Upper lobe of left lung (tissue), 6 donors: ENCODE measurements around the gene ASH1L. TPM values are rescaled to one million over a fixed set of nuclear protein-coding genes. Genes with fewer than 3 reads are reported as not detected.
"Not testable (repeated sequence)": the region's sequence is repeated elsewhere in the genome, so short reads cannot be mapped to it uniquely, and the experiment has no call there.

Experiments used
- ATAC-seq, 2 donors: fragments of 200-7000 bp; cut with Tn5 transposase; one replicate each; pipeline ENCODE4 v1.9.1; 2022; ENCODE audit warnings: mild to moderate bottlenecking in 2 of 2, moderate library complexity in 2 of 2; ENCODE audit not compliant: low FRiP score in 2 of 2
- DNase-seq, 2 donors: peaks; one replicate each; pipeline ENCODE4 v3.0.0-alpha.2; 2019 to 2020
- H3K27ac ChIP-seq, 4 donors: fragments of 200-600 bp; sonication (generic); one replicate each; pipeline ENCODE4 v1.5.1; 2016 to 2019
- H3K27me3 ChIP-seq, 4 donors: fragments of 200-600 bp; sonication (generic); one replicate each; pipeline ENCODE4 v1.5.1; 2017 to 2019
- H3K36me3 ChIP-seq, 4 donors: fragments of 200-600 bp; sonication (generic); one replicate each; pipeline ENCODE4 v1.5.1; 2016 to 2019
- H3K4me1 ChIP-seq, 4 donors: fragments of 200-600 bp; sonication (generic); one replicate each; pipeline ENCODE4 v1.5.1; 2018 to 2019
- H3K4me3 ChIP-seq, 4 donors: fragments of 200-600 bp; sonication (generic); one replicate each; pipeline ENCODE4 v1.5.1; 2017 to 2019; ENCODE audit warnings: mild to moderate bottlenecking in 2 of 4, moderate library complexity in 1 of 4
- H3K9me3 ChIP-seq, 4 donors: fragments of 200-600 bp; sonication (generic); one replicate each; pipeline ENCODE4 v1.5.1; 2018 to 2019
- EP300 ChIP-seq, 4 donors: sonication (generic); formaldehyde crosslinking; IDR thresholded peaks; one replicate each; pipeline ENCODE4 v1.5.1; 2017; ENCODE audit warnings: antibody characterized with exemption in 4 of 4, control low read depth in 2 of 4
- POLR2A ChIP-seq, 4 donors: fragments of 450-650 bp; IDR thresholded peaks; one replicate each; pipeline ENCODE4 v1.5.1; 2016 to 2017; ENCODE audit warnings: antibody characterized with exemption in 4 of 4, mild to moderate bottlenecking in 2 of 4
- POLR2AphosphoS5 ChIP-seq, 2 donors: sonication (generic); formaldehyde crosslinking; IDR thresholded peaks; one replicate each; pipeline ENCODE4 v1.5.1; 2017; ENCODE audit warnings: antibody characterized with exemption in 2 of 2
- WGBS, 2 donors: methylation state at CpG; one replicate each; pipeline ENCODE4 v1.1.5; 2017 to 2018; 5-methylcytosine and 5-hydroxymethylcytosine counted together
- total RNA-seq, 6 donors: library from RNA; depleted of rRNA in 4 of 6; stranded (reverse); fragments of >200 nt in 4 of 6; gene quantifications; one replicate each; pipeline versions ENCODE4 v1.1.0 to v1.2.1, GENCODE V29; 2016 to 2021
- TF ChIP-seq, protein P1 (sequence below), 6 experiments: fragments of 450-650 bp in 4 of 6; fragments of 200-600 bp in 2 of 6; sonication (generic) in 2 of 6; IDR thresholded peaks; one replicate each; pipeline ENCODE4 v1.5.1; 2016 to 2019; ENCODE audit warnings: antibody characterized with exemption in 6 of 6
- donor health status: DM: no; HTN: no; CAD: no; lungs with moderate emphysema.
- donor health status: DM: no; HTN: yes; CAD: no; lungs with severe emphysema.

ASH1L gene
- total RNA-seq, 6 donors from 2014 or later, result 43.5 to 68.8 (median 55.1) TPM

DNA sequence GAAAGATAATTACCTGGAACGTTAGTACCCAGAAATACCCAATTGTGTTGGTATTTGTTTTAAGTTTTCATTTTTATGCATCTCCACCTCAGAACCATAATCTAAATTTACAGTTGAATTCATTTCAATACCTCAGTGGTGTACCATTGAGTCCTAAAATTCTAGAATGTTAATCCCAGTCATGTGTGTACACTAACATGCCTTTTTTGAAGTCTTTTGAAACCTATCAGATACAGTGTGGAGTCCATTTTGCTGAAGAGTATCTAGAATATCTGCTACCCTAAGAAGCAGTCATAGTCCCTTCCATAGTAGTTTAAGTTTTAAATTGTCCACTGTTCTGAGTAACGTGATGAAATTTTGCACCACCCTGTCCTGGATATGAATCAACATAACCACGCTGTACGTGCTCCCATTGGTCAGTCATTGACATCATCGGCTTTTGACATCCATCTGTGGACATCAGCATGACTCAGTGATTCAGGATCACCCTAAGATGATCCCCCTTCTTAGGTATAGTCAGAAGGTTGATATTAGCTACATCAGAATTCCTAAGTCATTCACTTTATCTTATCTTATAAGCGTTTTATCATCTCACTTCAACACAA is 7.5 kb upstream of the ASH1L start:
- no peaks in the 10 kb centered on the region for H3K27me3 ChIP-seq
- no peak overlapping the region for H3K4me3 ChIP-seq
- H3K36me3 ChIP-seq, result peaks cover 0 to 3% (median 0%) of the 10 kb centered on the region in 4 donors
- DNase-seq, result no peak
- no peaks in the 10 kb centered on the region for H3K9me3 ChIP-seq
- TF ChIP-seq EP300 (IDR thresholded peaks at IDR 0.05), result no peak
- no peak for TF ChIP-seq POLR2AphosphoS5 (IDR thresholded peaks at IDR 0.05)
- no peak for TF ChIP-seq POLR2A (IDR thresholded peaks at IDR 0.05)
- TF ChIP-seq, protein P1, sequence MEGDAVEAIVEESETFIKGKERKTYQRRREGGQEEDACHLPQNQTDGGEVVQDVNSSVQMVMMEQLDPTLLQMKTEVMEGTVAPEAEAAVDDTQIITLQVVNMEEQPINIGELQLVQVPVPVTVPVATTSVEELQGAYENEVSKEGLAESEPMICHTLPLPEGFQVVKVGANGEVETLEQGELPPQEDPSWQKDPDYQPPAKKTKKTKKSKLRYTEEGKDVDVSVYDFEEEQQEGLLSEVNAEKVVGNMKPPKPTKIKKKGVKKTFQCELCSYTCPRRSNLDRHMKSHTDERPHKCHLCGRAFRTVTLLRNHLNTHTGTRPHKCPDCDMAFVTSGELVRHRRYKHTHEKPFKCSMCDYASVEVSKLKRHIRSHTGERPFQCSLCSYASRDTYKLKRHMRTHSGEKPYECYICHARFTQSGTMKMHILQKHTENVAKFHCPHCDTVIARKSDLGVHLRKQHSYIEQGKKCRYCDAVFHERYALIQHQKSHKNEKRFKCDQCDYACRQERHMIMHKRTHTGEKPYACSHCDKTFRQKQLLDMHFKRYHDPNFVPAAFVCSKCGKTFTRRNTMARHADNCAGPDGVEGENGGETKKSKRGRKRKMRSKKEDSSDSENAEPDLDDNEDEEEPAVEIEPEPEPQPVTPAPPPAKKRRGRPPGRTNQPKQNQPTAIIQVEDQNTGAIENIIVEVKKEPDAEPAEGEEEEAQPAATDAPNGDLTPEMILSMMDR (IDR thresholded peaks at IDR 0.05), result no peak
- H3K27ac ChIP-seq, result no peak overlapping the region
- peaks cover 0 to 4% (median 0%) of the 10 kb centered on the region in 4 donors for H3K4me1 ChIP-seq
- 75 to 85% methylated on average over 6 of the region's 6 CpGs for WGBS, 2 donors
- ATAC-seq, result no peak

DNA sequence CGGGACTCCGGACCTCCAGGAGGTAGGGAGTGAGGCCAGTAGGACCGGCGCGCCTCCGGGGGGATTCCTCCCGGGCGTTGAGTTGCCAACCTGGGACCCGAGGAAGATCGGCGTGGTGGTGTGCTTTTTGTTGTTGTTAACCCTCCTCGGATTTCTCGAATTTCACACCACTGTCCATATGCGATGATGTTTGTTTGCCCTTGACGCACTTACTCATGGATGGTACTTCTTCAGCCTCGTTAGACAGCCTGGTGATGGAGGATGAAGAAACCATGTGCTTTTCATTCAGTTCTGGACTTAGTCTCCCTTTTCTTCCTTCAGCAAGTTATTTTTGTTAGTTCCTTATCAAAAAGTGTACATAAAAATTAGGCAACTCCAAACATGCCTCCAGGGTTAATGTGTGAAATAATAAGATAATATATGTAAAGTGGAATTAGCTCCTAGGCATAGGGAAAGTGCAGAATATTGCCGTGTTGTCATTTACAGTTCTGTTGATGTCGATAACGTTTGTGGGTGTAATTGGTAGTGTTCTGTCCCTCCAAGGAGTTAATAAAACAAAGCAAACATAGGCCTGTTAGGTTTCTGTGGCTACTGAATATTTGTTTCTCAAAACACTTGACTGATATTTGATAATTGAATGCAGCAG is 897 bp upstream of the ASH1L start:
- peak overlapping the region; percentile 97 to 98 (median 98) for H3K27ac ChIP-seq
- not testable (repeated sequence) for DNase-seq, H3K27me3 ChIP-seq, H3K9me3 ChIP-seq, H3K36me3 ChIP-seq
- peak overlapping the region; percentile 63 to 92 (median 82) for H3K4me3 ChIP-seq
- H3K4me1 ChIP-seq, result peaks cover 23 to 36% (median 25%) of the 10 kb centered on the region in 4 donors
- WGBS, 2 donors, result 0% methylated on average over 17 to 19 of the region's 19 CpGs
- ATAC-seq, result peak in 1 of 2 donors; percentile 0

GRCh38 chr1:155561779-155562580 is 623 bp downstream of the ASH1L start:
- WGBS, 2 donors, result 0 to 1% methylated on average over 22 to 37 of the region's 56 CpGs
- ATAC-seq (peak; percentile 54 to 73), DNase-seq (peak; percentile 50 to 94)
- H3K4me3 ChIP-seq, result peak overlapping the region; percentile 63 to 92 (median 82)
- H3K27me3 ChIP-seq, H3K9me3 ChIP-seq, H3K36me3 ChIP-seq: not testable (repeated sequence)
- TF ChIP-seq, protein P1 (IDR thresholded peaks at IDR 0.05), result peak in 1 of 6 experiments; percentile 9
- peak; percentile 27 to 30 for TF ChIP-seq POLR2AphosphoS5 (IDR thresholded peaks at IDR 0.05)
- peaks cover 29 to 49% (median 35%) of the 10 kb centered on the region in 4 donors for H3K4me1 ChIP-seq
- peak overlapping the region; percentile 97 to 98 (median 98) for H3K27ac ChIP-seq

DNA sequence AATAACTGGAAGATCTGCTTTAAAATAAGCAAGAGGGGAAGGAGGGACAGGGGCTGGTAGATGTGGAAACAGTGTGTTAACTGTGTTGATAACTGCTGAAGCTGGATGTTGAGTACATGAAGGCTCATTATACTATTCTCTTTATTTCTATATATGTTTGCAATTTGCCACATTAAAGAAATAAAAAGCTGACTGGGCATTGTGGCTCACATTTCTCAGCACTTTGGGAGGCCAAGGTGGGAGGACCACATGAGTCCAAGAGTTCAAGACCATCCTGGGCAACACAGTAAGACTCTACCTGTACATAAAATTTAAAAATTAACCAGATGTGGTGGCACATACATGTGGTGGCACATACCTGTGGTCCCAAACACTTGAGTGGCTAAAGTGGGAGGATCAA is 6.7 kb downstream of the ASH1L start:
- TF ChIP-seq POLR2AphosphoS5 (IDR thresholded peaks at IDR 0.05) (no peak), POLR2A (IDR thresholded peaks at IDR 0.05) (no peak), EP300 (IDR thresholded peaks at IDR 0.05) (no peak)
- TF ChIP-seq, protein P1 (IDR thresholded peaks at IDR 0.05), result no peak
- Histone ChIP-seq H3K4me3 (no peak overlapping the region), H3K4me1 (peaks cover 17 to 48% (median 26%) of the 10 kb centered on the region in 4 donors), H3K27ac (no peak overlapping the region), H3K9me3 (no peaks in the 10 kb centered on the region), H3K36me3 (peaks cover 0 to 12% (median 0%) of the 10 kb centered on the region in 4 donors), H3K27me3 (no peaks in the 10 kb centered on the region)
- DNase-seq (no peak), ATAC-seq (no peak)

- H3K4me3 ChIP-seq, result no peak overlapping the region
- TF ChIP-seq, protein P1 (IDR thresholded peaks at IDR 0.05), result no peak
- no peak for TF ChIP-seq POLR2AphosphoS5 (IDR thresholded peaks at IDR 0.05)
- TF ChIP-seq POLR2A (IDR thresholded peaks at IDR 0.05), result no peak
- no peak for TF ChIP-seq EP300 (IDR thresholded peaks at IDR 0.05)
- no peak for ATAC-seq
- H3K4me1 ChIP-seq, result peaks cover 4 to 36% (median 14%) of the 10 kb centered on the region in 4 donors
- peaks cover 0 to 12% (median 0%) of the 10 kb centered on the region in 4 donors for H3K36me3 ChIP-seq
- H3K27me3 ChIP-seq, result no peaks in the 10 kb centered on the region
- WGBS, 2 donors, result 50 to 52% methylated on average over 5 of the region's 5 CpGs
- no peak for DNase-seq
- H3K27ac ChIP-seq, result peak overlapping the region in 1 of 4 donors; percentile 2
- no peaks in the 10 kb centered on the region for H3K9me3 ChIP-seq
Observed at GRCh38 chr1:155553349-155553748, 9.3 kb downstream of the ASH1L start.
